ENCODE data around the gene IL31. TPM values are rescaled to one million over a fixed set of nuclear protein-coding genes. Genes with fewer than 3 reads are reported as not detected.

Gene IL31
- total and polyA plus RNA-seq, 4 donors: not detected

- Histone ChIP-seq H3K27me3 (ENCODE audit: control insufficient read depth in 3 of 3, insufficient read depth in 3 of 3, low read length in 2 of 3) (no peaks in the 10 kb centered on the region), H3K4me1 (ENCODE audit: control insufficient read depth in 5 of 5, insufficient read depth in 5 of 5, low read length in 5 of 5) (peaks cover 0 to 7% (median under 1%) of the 10 kb centered on the region in 5 donors), H3K9me3 (ENCODE audit: control insufficient read depth in 4 of 4, insufficient read depth in 3 of 4, low read length in 3 of 4) (no peaks in the 10 kb centered on the region), H3K36me3 (ENCODE audit: control insufficient read depth in 4 of 4, insufficient read depth in 4 of 4, low read length in 4 of 4) (peaks cover 5 to 39% (median 26%) of the 10 kb centered on the region in 4 donors), H3K27ac (ENCODE audit: low read depth in 1 of 2, low read length in 1 of 2) (no peak overlapping the region), H3K4me3 (no peak overlapping the region), H3K9ac (ENCODE audit: insufficient read depth in 1 of 2, low read length in 2 of 2) (no peak overlapping the region)
- no peak for ATAC-seq (ENCODE audit: insufficient read depth, low FRiP score)
- no peak for TF ChIP-seq CTCF (IDR thresholded peaks at IDR 0.05; ENCODE audit: control extremely low read depth, extremely low read depth)
- WGBS, 2 donors: 88 to 90% methylated on average over 15 of the region's 15 CpGs
- no peak for DNase-seq
Observed at GRCh38 chr12:122126713-122127597, 47.1 kb downstream of the IL31 start.

GRCh38 chr12:122126342-122126635 lies 47.7 kb downstream of the IL31 start:
- peaks cover 0 to 12% (median 3%) of the 10 kb centered on the region in 5 donors for H3K4me1 ChIP-seq (ENCODE audit: control insufficient read depth in 5 of 5, insufficient read depth in 5 of 5, low read length in 5 of 5)
- no peaks in the 10 kb centered on the region for H3K27me3 ChIP-seq (ENCODE audit: control insufficient read depth in 3 of 3, insufficient read depth in 3 of 3, low read length in 2 of 3)
- peaks cover 5 to 36% (median 24%) of the 10 kb centered on the region in 4 donors for H3K36me3 ChIP-seq (ENCODE audit: control insufficient read depth in 4 of 4, insufficient read depth in 4 of 4, low read length in 4 of 4)
- DNase-seq: no peak
- no peak for ATAC-seq (ENCODE audit: insufficient read depth, low FRiP score)
- no peaks in the 10 kb centered on the region for H3K9me3 ChIP-seq (ENCODE audit: control insufficient read depth in 4 of 4, insufficient read depth in 3 of 4, low read length in 3 of 4)
- no peak for TF ChIP-seq CTCF (IDR thresholded peaks at IDR 0.05; ENCODE audit: control extremely low read depth, extremely low read depth)
- WGBS, 2 donors: 82 to 83% methylated on average over 7 of the region's 7 CpGs
- no peak overlapping the region for H3K9ac ChIP-seq (ENCODE audit: insufficient read depth in 1 of 2, low read length in 2 of 2)
- no peak overlapping the region for H3K4me3 ChIP-seq
- H3K27ac ChIP-seq (ENCODE audit: low read depth in 1 of 2, low read length in 1 of 2): no peak overlapping the region

- H3K27ac ChIP-seq (ENCODE audit: low read depth in 1 of 2, low read length in 1 of 2): no peak overlapping the region
- no peaks in the 10 kb centered on the region for H3K9me3 ChIP-seq (ENCODE audit: control insufficient read depth in 4 of 4, insufficient read depth in 3 of 4, low read length in 3 of 4)
- peaks cover 0 to 12% (median 3%) of the 10 kb centered on the region in 5 donors for H3K4me1 ChIP-seq (ENCODE audit: control insufficient read depth in 5 of 5, insufficient read depth in 5 of 5, low read length in 5 of 5)
- ATAC-seq (ENCODE audit: insufficient read depth, low FRiP score) (no peak), DNase-seq (no peak)
- no peak for TF ChIP-seq CTCF (IDR thresholded peaks at IDR 0.05; ENCODE audit: control extremely low read depth, extremely low read depth)
- H3K36me3 ChIP-seq (ENCODE audit: control insufficient read depth in 4 of 4, insufficient read depth in 4 of 4, low read length in 4 of 4): peaks cover 5 to 33% (median 23%) of the 10 kb centered on the region in 4 donors
- WGBS, 2 donors: 77 to 79% methylated on average over 13 of the region's 13 CpGs
- no peak overlapping the region for H3K9ac ChIP-seq (ENCODE audit: insufficient read depth in 1 of 2, low read length in 2 of 2)
- H3K27me3 ChIP-seq (ENCODE audit: control insufficient read depth in 3 of 3, insufficient read depth in 3 of 3, low read length in 2 of 3): no peaks in the 10 kb centered on the region
- no peak overlapping the region for H3K4me3 ChIP-seq
Observed at GRCh38 chr12:122125452-122126341, 48.3 kb downstream of the IL31 start.

Data from lung (tissue), 12 donors.